Measurements from ENCODE around the gene RIOK1.

GRCh38 chr6:7438011-7438410, 48.4 kb downstream of the RIOK1 start:
- TF ChIP-seq CTCF (IDR thresholded peaks at IDR 0.05) (no peak), POLR2AphosphoS5 (IDR thresholded peaks at IDR 0.05) (no peak)

Data from stomach (tissue), 4 donors.